Skin epidermis (tissue), 12 donors: ENCODE data around the gene DAPK1.
A peak's percentile ranks its signal among the peaks of the same experiment; 100 is the strongest.

Experiments used
- H3K27ac ChIP-seq, 21 experiments: fragments of 200-600 bp; sonication (generic) in 11 of 21; one replicate each; pipeline ENCODE4 v1.5.0; 2020; ENCODE audit warnings: mild to moderate bottlenecking in 3 of 21, inconsistent platforms in 2 of 21, moderate library complexity in 2 of 21
- H3K4me3 ChIP-seq, 7 experiments: fragments of 200-600 bp; sonication (generic) in 2 of 7; one replicate each; pipeline ENCODE4 v1.5.0; 2020; ENCODE audit warnings: inconsistent platforms in 2 of 7, mild to moderate bottlenecking in 2 of 7, moderate library complexity in 1 of 7

Gene DAPK1

GRCh38 chr9:87672586-87672985 lies 174.9 kb downstream of the DAPK1 start:
- no peak overlapping the region for H3K4me3 ChIP-seq
- H3K27ac ChIP-seq = no peak overlapping the region

- H3K27ac ChIP-seq = no peak overlapping the region
- no peak overlapping the region for H3K4me3 ChIP-seq
Observed at GRCh38 chr9:87673446-87674120, 175.9 kb downstream of the DAPK1 start.

- Histone ChIP-seq H3K27ac (no peak overlapping the region), H3K4me3 (no peak overlapping the region)
Observed at GRCh38 chr9:87674565-87675299, 177.1 kb downstream of the DAPK1 start.

GRCh38 chr9:87675906-87676515 lies 178.3 kb downstream of the DAPK1 start:
- H3K27ac ChIP-seq = no peak overlapping the region
- no peak overlapping the region for H3K4me3 ChIP-seq

GRCh38 chr9:87676976-87677775 lies 179.5 kb downstream of the DAPK1 start:
- no peak overlapping the region for H3K4me3 ChIP-seq

GRCh38 chr9:87677776-87678587 lies 180.3 kb downstream of the DAPK1 start:
- Histone ChIP-seq H3K4me3 (no peak overlapping the region), H3K27ac (no peak overlapping the region)

More at GRCh38 chr9:87676976-87677775, 179.5 kb downstream of the DAPK1 start:
- no peak overlapping the region for H3K27ac ChIP-seq

- Histone ChIP-seq H3K4me3 (no peak overlapping the region), H3K27ac (no peak overlapping the region)
Observed at GRCh38 chr9:87678650-87679355, 181.1 kb downstream of the DAPK1 start.

- Histone ChIP-seq H3K27ac (no peak overlapping the region), H3K4me3 (no peak overlapping the region)
Observed at GRCh38 chr9:87681271-87682061, 183.8 kb downstream of the DAPK1 start.

- Histone ChIP-seq H3K4me3 (no peak overlapping the region), H3K27ac (no peak overlapping the region)
Observed at GRCh38 chr9:87682085-87682484, 184.4 kb downstream of the DAPK1 start.

GRCh38 chr9:87682618-87683017 lies 185.0 kb downstream of the DAPK1 start:
- Histone ChIP-seq H3K27ac (no peak overlapping the region), H3K4me3 (no peak overlapping the region)

- Histone ChIP-seq H3K4me3 (no peak overlapping the region), H3K27ac (no peak overlapping the region)
Observed at GRCh38 chr9:87683751-87684626, 186.3 kb downstream of the DAPK1 start.

- H3K27ac ChIP-seq = peak overlapping the region in 4 of 21 experiments; percentile 6 to 41 (median 28)
- H3K4me3 ChIP-seq = no peak overlapping the region
Observed at GRCh38 chr9:87684627-87685219, 187.1 kb downstream of the DAPK1 start.

- peak overlapping the region in 5 of 21 experiments; percentile 6 to 44 (median 27) for H3K27ac ChIP-seq
- no peak overlapping the region for H3K4me3 ChIP-seq
Observed at GRCh38 chr9:87685441-87685840, 187.8 kb downstream of the DAPK1 start.

GRCh38 chr9:87685871-87686519 lies 188.3 kb downstream of the DAPK1 start:
- Histone ChIP-seq H3K4me3 (no peak overlapping the region), H3K27ac (peak overlapping the region in 4 of 21 experiments; percentile 8 to 44 (median 34))

- peak overlapping the region in 1 of 21 experiments; percentile 8 for H3K27ac ChIP-seq
- H3K4me3 ChIP-seq = no peak overlapping the region
Observed at GRCh38 chr9:87686520-87687090, 188.9 kb downstream of the DAPK1 start.

GRCh38 chr9:87687207-87687606 lies 189.5 kb downstream of the DAPK1 start:
- Histone ChIP-seq H3K27ac (no peak overlapping the region), H3K4me3 (no peak overlapping the region)
